OCI-LY7 (cell line): ENCODE data around the gene SMYD3. TPM values are rescaled to one million over a fixed set of nuclear protein-coding genes. Genes with fewer than 3 reads are reported as not detected.

Experiments
- Bru-seq: library from RNA; stranded (reverse); fragments of 400-500 nt; gene quantifications from one replicate; lab custom pipeline; 2021; lab: Mats Ljungman, UMichigan
- BruChase-seq, 2 experiments: library from RNA; stranded (reverse); fragments of 400-500 nt; gene quantifications; one replicate each; lab custom pipeline; 2021; lab: Mats Ljungman, UMichigan
- BruUV-seq: library from RNA; stranded (reverse); fragments of 400-500 nt; replicated peaks from 2 replicates; lab custom pipeline; 2021; lab: Mats Ljungman, UMichigan
- CTCF ChIA-PET: fragments of 300-600 bp; sonication (Branson Sonifier 250); formaldehyde crosslinking; loops from one replicate; lab custom pipeline; 2022; ENCODE audit warnings: antibody characterized with exemption; ENCODE audit not compliant: unreplicated experiment; lab: Charles Lee
- POLR2A ChIA-PET: fragments of 300-600 bp; sonication (Branson Sonifier 250); formaldehyde crosslinking; loops from one replicate; lab custom pipeline; 2022; ENCODE audit warnings: antibody characterized with exemption; lab: Charles Lee
- DNase-seq: peaks from one replicate; pipeline ENCODE4 v3.0.0-alpha.2; 2015; ENCODE audit warnings: low spot score
- H2AFZ ChIP-seq: fragments of 200-600 bp; sonication (generic), shearing (Covaris generic); 2 replicates; pipeline ENCODE4 v1.6.1; 2014; ENCODE audit warnings: mild to moderate bottlenecking, antibody characterized with exemption, low read length, moderate library complexity
- H3K27ac ChIP-seq: fragments of 200-600 bp; sonication (generic); 2 replicates; pipeline ENCODE4 v1.5.1; 2014; ENCODE audit warnings: mixed run types, low read depth, mild to moderate bottlenecking, moderate library complexity, low read length, inconsistent platforms; ENCODE audit not compliant: poor library complexity, severe bottlenecking
- H3K36me3 ChIP-seq: fragments of 200-600 bp; sonication (generic); 2 replicates; pipeline ENCODE4 v1.6.1; 2014; ENCODE audit warnings: mild to moderate bottlenecking, antibody characterized with exemption, low read length, moderate library complexity, mixed read lengths; ENCODE audit not compliant: insufficient read depth
- H3K4me1 ChIP-seq: fragments of 200-600 bp; sonication (generic); 2 replicates; pipeline ENCODE4 v1.5.1; 2014; ENCODE audit warnings: mild to moderate bottlenecking, low read length; ENCODE audit not compliant: insufficient read depth, poor library complexity, severe bottlenecking
- H3K4me2 ChIP-seq: fragments of 200-600 bp; sonication (generic); 2 replicates; pipeline ENCODE4 v1.6.1; 2014; ENCODE audit warnings: mild to moderate bottlenecking, low read length
- H3K4me3 ChIP-seq: fragments of 200-600 bp; sonication (generic); 2 replicates; pipeline ENCODE4 v1.5.1; 2014; ENCODE audit warnings: mild to moderate bottlenecking, low read depth, low read length; ENCODE audit not compliant: poor library complexity, severe bottlenecking
- H3K79me2 ChIP-seq: fragments of 200-600 bp; sonication (generic); 2 replicates; pipeline ENCODE4 v1.6.1; 2016; ENCODE audit warnings: low read depth, mild to moderate bottlenecking, low read length, moderate library complexity, mixed read lengths; ENCODE audit not compliant: insufficient read depth
- H3K9me2 ChIP-seq: fragments of 200-600 bp; sonication (generic); 2 replicates; pipeline ENCODE4 v1.6.1; 2016; ENCODE audit warnings: mild to moderate bottlenecking, low read length, mixed read lengths; ENCODE audit not compliant: insufficient read depth
- H3K9me3 ChIP-seq: fragments of 200-600 bp; sonication (generic); 2 replicates; pipeline ENCODE4 v1.6.1; 2014; ENCODE audit warnings: mild to moderate bottlenecking, mixed run types, low read length, mixed read lengths
- H4K20me1 ChIP-seq: fragments of 200-600 bp; sonication (generic); 2 replicates; pipeline ENCODE4 v1.6.1; 2014; ENCODE audit warnings: mild to moderate bottlenecking, antibody characterized with exemption, low read length, moderate library complexity, mixed read lengths; ENCODE audit not compliant: insufficient read depth
- CTCF ChIP-seq: fragments of 200-600 bp; sonication (generic); conservative IDR thresholded peaks from 2 replicates; pipeline ENCODE4 v1.5.1; 2014; ENCODE audit warnings: mild to moderate bottlenecking, antibody characterized with exemption, low read length, moderate library complexity, mixed read lengths
- EZH2phosphoT487 ChIP-seq: fragments of 200-600 bp; sonication (generic); IDR thresholded peaks from 2 replicates; pipeline ENCODE4 v1.6.1; 2018; ENCODE audit warnings: low read depth, borderline replicate concordance, mild to moderate bottlenecking, mixed run types, antibody characterized with exemption, low read length, moderate library complexity, mixed read lengths
- intact Hi-C: fragments of 100-400 bp; cut with micrococcal nuclease; formaldehyde crosslinking; loops from one replicate; pipeline ENCODE4 v1.10.0; 2022; ENCODE audit not compliant: unreplicated experiment
- long read RNA-seq: library from polyadenylated mRNA; stranded (forward); transcript quantifications from one replicate; pipeline ENCODE4 v2.0.0, GENCODE V29; 2022
- total RNA-seq, 2 experiments: library from RNA; depleted of rRNA in 1 of 2; stranded (reverse); fragments of >200 nt in 1 of 2; shearing (Covaris generic) in 1 of 2; gene quantifications; 2 replicates each; pipeline ENCODE4 v1.2.3, GENCODE V29; 2014 to 2022

The SMYD3 gene
- total RNA-seq (2014; rRNA removed; shearing (Covaris generic)), result 26.6 and 28.9 TPM in 2 replicates
- total RNA-seq (2022), result 32.5 and 34.5 TPM in 2 replicates
- percentile 69 among the genes with signal in this experiment for Bru-seq, nascent RNA
- percentile 76 among the genes with signal in this experiment for BruChase-seq, experiment 1, labeled RNA remaining after a 6-hour chase
- percentile 77 among the genes with signal in this experiment for BruChase-seq, experiment 2, labeled RNA remaining after a 2-hour chase
- long read RNA-seq, partial matches to known transcripts, result 0 of 13 reads
- long read RNA-seq, other reads (novel, unspliced or antisense), result 13 of 13 reads

- POLR2A ChIA-PET, result interaction anchor here (0.6 to 1.2 kb wide), 8 partner anchors 20 to 252 kb away, joined by 3 to 4 read pairs (median 3); partner anchors contain the start of gene SCCPDH
- no peak within 1 kb of the TSS for H3K27ac ChIP-seq
- DNase-seq, result peak; percentile 89
Observed at GRCh38 chr1:246506674-246507481, at the start of gene SMYD3. TSS of gene SMYD3 (minus strand) at chr1:246507279.

GRCh38 chr1:246554201-246554600, 47.1 kb upstream of the SMYD3 start:
- H3K9me3 ChIP-seq, result no peaks in the 10 kb centered on the region
- H4K20me1 ChIP-seq, result no peaks in the 10 kb centered on the region
- H3K36me3 ChIP-seq, result peaks cover 91% of the 10 kb centered on the region
- H3K9me2 ChIP-seq, result no peaks in the 10 kb centered on the region
- ChIA-PET POLR2A (interaction anchor here (1.0 kb wide), 1 partner anchor 25 kb away, joined by 3 read pairs; no protein-coding TSS in a partner anchor), CTCF (no interaction called here)
- no peak overlapping the region for H3K27ac ChIP-seq
- no peak for TF ChIP-seq CTCF
- H3K4me3 ChIP-seq, result no peak overlapping the region
- H3K4me1 ChIP-seq, result no peaks in the 10 kb centered on the region
- H2AFZ ChIP-seq, result no peak overlapping the region
- intact Hi-C loops, result no loop called here
- no TSS peak for BruUV-seq
- DNase-seq, result no peak
- 0 out of 2 replicates have a peak, but pooled peaks cover 2% of the 10 kb centered on the region for H3K79me2 ChIP-seq
- no peak overlapping the region for H3K4me2 ChIP-seq

More at GRCh38 chr1:246506674-246507481, at the start of gene SMYD3:
- CTCF ChIA-PET, result interaction anchor here (0.6 to 1.2 kb wide), 4 partner anchors 21 to 378 kb away, joined by 3 to 4 read pairs (median 3); no protein-coding TSS in a partner anchor
- Histone ChIP-seq H3K9me3 (no peaks in the 10 kb centered on the region), H3K9me2 (no peaks in the 10 kb centered on the region), H3K4me2 (peak within 1 kb of the TSS; percentile 76), H3K4me3 (peak within 1 kb of the TSS; percentile 95), H4K20me1 (no peaks in the 10 kb centered on the region), H3K4me1 (peaks cover 13% of the 10 kb centered on the region), H3K79me2 (no peaks in the 10 kb centered on the region), H2AFZ (peak within 1 kb of the TSS; percentile 99), H3K36me3 (no peaks in the 10 kb centered on the region)
- TF ChIP-seq CTCF, result peak; percentile 31; the same call in 1 of the 2 replicates
- TF ChIP-seq EZH2phosphoT487, result no peak
- no TSS peak for BruUV-seq
- intact Hi-C loops, result loop anchor here (2.0 to 5.0 kb wide), 2 partner anchors 60 to 570 kb away; partner anchors contain the start of genes CNST, TFB2M and ZNF670
